K562 (cell line): ENCODE measurements around the gene MCFD2. TPM values are rescaled to one million over a fixed set of nuclear protein-coding genes. Genes with fewer than 3 reads are reported as not detected.

ENCODE experiments used
- ATAC-seq: fragments of 200-7000 bp; cut with Tn5 transposase; 3 replicates; pipeline ENCODE4 v1.9.1; 2020; ENCODE audit warnings: moderate library complexity
- BruUV-seq: library from RNA; stranded (reverse); fragments of 400-500 nt; replicated peaks from 2 replicates; lab custom pipeline; 2021; lab: Mats Ljungman, UMichigan
- CTCF ChIA-PET: fragments of 300-600 bp; formaldehyde crosslinking; extraction: SDS; loops from one replicate; lab custom pipeline; 2021; ENCODE audit warnings: low intra/inter-chr PET ratio; lab: Yijun Ruan, JAX
- POLR2A ChIA-PET: fragments of 300-600, 350-650 bp; sonication (Branson Sonifier 250); formaldehyde crosslinking; extraction: SDS; loops from one replicate; lab custom pipeline; 2021; ENCODE audit warnings: antibody characterized with exemption, inconsistent platforms; lab: Yijun Ruan, JAX
- DNase-seq, 4 experiments: peaks; one replicate each; pipeline versions ENCODE4 v3.0.0 to v3.0.0-alpha.2; 2011 to 2018; ENCODE audit warnings: low spot score in 3 of 4, mixed read lengths in 3 of 4; ENCODE audit errors: extremely low read depth in 1 of 4
- FAIRE-seq: peaks from 2 replicates; lab custom pipeline; 2011; peaks lifted over from hg19 to GRCh38; lab: Jason Lieb, UNC
- H2AFZ ChIP-seq: 2 replicates; pipeline ENCODE4 v1.6.0; 2011; ENCODE audit warnings: low read depth, low read length, control low read depth, inconsistent platforms
- H3K27ac ChIP-seq: fragments of 200-600 bp; 3 replicates; pipeline ENCODE4 v1.8.0; 2011; ENCODE audit warnings: low read depth, mild to moderate bottlenecking, control low read depth, inconsistent platforms, low read length, moderate library complexity, mixed read lengths; ENCODE audit errors: extremely low read depth
- H3K27me3 ChIP-seq, 2 experiments: fragments of 300-600 bp in 1 of 2; 2 replicates in 1 of 2; 3 replicates in 1 of 2; pipeline versions ENCODE4 v1.6.0 to v1.8.0; 2011; ENCODE audit warnings: inconsistent platforms in 2 of 2, low read length in 2 of 2, mild to moderate bottlenecking in 1 of 2, mixed read lengths in 1 of 2, moderate library complexity in 1 of 2; ENCODE audit not compliant: control insufficient read depth in 2 of 2, insufficient read depth in 2 of 2
- H3K36me3 ChIP-seq: fragments of 300-600 bp; 3 replicates; pipeline ENCODE4 v1.8.0; 2011; ENCODE audit warnings: mild to moderate bottlenecking, low read length, inconsistent platforms; ENCODE audit not compliant: control insufficient read depth, insufficient read depth
- H3K4me1 ChIP-seq, 2 experiments: fragments of 200-600 bp in 1 of 2; replicated peaks in 1 of 2; 2 replicates in 1 of 2; 3 replicates in 1 of 2; pipeline versions ENCODE4 v1.5.1 to v1.8.0; 2011; ENCODE audit warnings: inconsistent platforms in 2 of 2, low read length in 2 of 2, mild to moderate bottlenecking in 1 of 2, mixed read lengths in 1 of 2, moderate library complexity in 1 of 2; ENCODE audit not compliant: control insufficient read depth in 2 of 2, insufficient read depth in 2 of 2
- H3K4me2 ChIP-seq: 2 replicates; pipeline ENCODE4 v1.6.1; 2011; ENCODE audit warnings: low read length, control low read depth, inconsistent platforms, mixed read lengths; ENCODE audit not compliant: insufficient read depth
- H3K4me3 ChIP-seq: fragments of 200-600 bp; sonication (generic), shearing (Covaris generic); 2 replicates; pipeline ENCODE4 v1.5.1; 2016; ENCODE audit warnings: control low read depth, inconsistent platforms
- H3K79me2 ChIP-seq: fragments of 200-600 bp; 3 replicates; pipeline ENCODE4 v1.8.0; 2011; ENCODE audit warnings: low read length, inconsistent platforms; ENCODE audit not compliant: control insufficient read depth, insufficient read depth
- H3K9ac ChIP-seq, 2 experiments: 2 replicates each; pipeline versions ENCODE4 v1.6.0 to v1.6.1; 2011; ENCODE audit warnings: low read depth in 2 of 2, low read length in 2 of 2, control low read depth in 1 of 2, inconsistent platforms in 1 of 2, mild to moderate bottlenecking in 1 of 2, mixed read lengths in 1 of 2; ENCODE audit not compliant: insufficient read depth in 1 of 2
- H3K9me1 ChIP-seq: one replicate; pipeline ENCODE4 v1.6.0; 2011; ENCODE audit warnings: inconsistent platforms, mild to moderate bottlenecking, low read length, moderate library complexity; ENCODE audit not compliant: control insufficient read depth, insufficient read depth
- H3K9me3 ChIP-seq: replicated peaks from 2 replicates; pipeline ENCODE4 v1.5.1; 2011; ENCODE audit warnings: low read depth, low read length, inconsistent platforms; ENCODE audit not compliant: control insufficient read depth, insufficient read depth
- H4K20me1 ChIP-seq: replicated peaks from 2 replicates; pipeline ENCODE4 v1.6.1; 2011; ENCODE audit warnings: low read length, inconsistent platforms, mixed read lengths; ENCODE audit not compliant: control insufficient read depth, insufficient read depth
- CHD1 ChIP-seq: fragments of 200-600 bp; sonication (generic); IDR thresholded peaks from one replicate; pipeline ENCODE4 v1.6.1; 2012; ENCODE audit warnings: mild to moderate bottlenecking, moderate library complexity, low read length, inconsistent platforms
- EGR1 ChIP-seq: fragments of 450-650 bp; conservative IDR thresholded peaks from 2 replicates; pipeline ENCODE4 v1.6.1; 2017; ENCODE audit warnings: mild to moderate bottlenecking
- KHSRP ChIP-seq: fragments of 450-650 bp; IDR thresholded peaks from 2 replicates; pipeline ENCODE4 v1.6.1; 2017
- POU5F1 ChIP-seq: fragments of 150-350 bp; IDR thresholded peaks from 2 replicates; pipeline ENCODE4 v1.6.1; 2014; ENCODE audit warnings: borderline replicate concordance, low read length, low read depth, mild to moderate bottlenecking; ENCODE audit not compliant: partially characterized antibody
- ZNF140 ChIP-seq: fragments of 250-450 bp; sonication (Bioruptor Pico); IDR thresholded peaks from 2 replicates; pipeline ENCODE4 v1.8.0; 2021; ENCODE audit warnings: moderate library complexity, mild to moderate bottlenecking, inconsistent platforms
- WGBS: fragments of 100-300 bp; shearing (Covaris generic); methylation state at CpG from one replicate; pipeline ENCODE4 v1.1.6; 2016; ENCODE audit warnings: low coverage, mixed read lengths; ENCODE audit not compliant: insufficient coverage; ENCODE audit errors: missing lambda C conversion rate; 5-methylcytosine and 5-hydroxymethylcytosine counted together
- in situ Hi-C: fragments of 300-500 bp; cut with MboI; formaldehyde crosslinking; loops from 4 replicates; pipeline ENCODE4 v1.15.0; 2018; ENCODE audit warnings: inconsistent platforms, mixed read lengths
- intact Hi-C: fragments of 100-400 bp; cut with micrococcal nuclease; formaldehyde crosslinking; loops from 2 replicates; pipeline ENCODE4 v1.14.2; 2022
- polyA plus RNA-seq, 8 experiments: library from polyadenylated mRNA; depleted of rRNA in 4 of 8; stranded (reverse) in 5 of 8; unstranded in 3 of 8; fragments of >200 nt; fragmentation: Nextera tagmentation in 2 of 8; fragmentation: Illumina TruSeq in 1 of 8; extraction: Ambion mirVana in 2 of 8; extraction: Trizol in 1 of 8; gene quantifications; 2 replicates each; pipeline versions ENCODE4 v1.2.1 to v1.2.3, GENCODE V29; 2011 to 2014; ENCODE audit warnings: inconsistent platforms in 1 of 8, missing spikeins in 1 of 8
- total RNA-seq, 7 experiments: library from RNA; depleted of rRNA in 6 of 7; stranded (reverse); fragments of >200 nt in 6 of 7; fragmentation: Illumina TruSeq in 2 of 7; extraction: Trizol in 2 of 7; gene quantifications; 2 replicates each; pipeline versions ENCODE4 v1.2.1 to v1.2.3, GENCODE V29; 2011 to 2021; ENCODE audit warnings: low replicate concordance in 1 of 7
- TF ChIP-seq, protein P1 (sequence below): fragments of 250-450 bp; sonication (Bioruptor Pico); IDR thresholded peaks from 2 replicates; pipeline ENCODE4 v1.5.0; 2022; ENCODE audit warnings: mild to moderate bottlenecking

The MCFD2 gene
- total and polyA plus RNA-seq, 9 of the 15 experiments (the other 6 are each of a cell fraction or from before 2014, with no cell fraction given): 78.6 to 237 (median 123) TPM

DNA sequence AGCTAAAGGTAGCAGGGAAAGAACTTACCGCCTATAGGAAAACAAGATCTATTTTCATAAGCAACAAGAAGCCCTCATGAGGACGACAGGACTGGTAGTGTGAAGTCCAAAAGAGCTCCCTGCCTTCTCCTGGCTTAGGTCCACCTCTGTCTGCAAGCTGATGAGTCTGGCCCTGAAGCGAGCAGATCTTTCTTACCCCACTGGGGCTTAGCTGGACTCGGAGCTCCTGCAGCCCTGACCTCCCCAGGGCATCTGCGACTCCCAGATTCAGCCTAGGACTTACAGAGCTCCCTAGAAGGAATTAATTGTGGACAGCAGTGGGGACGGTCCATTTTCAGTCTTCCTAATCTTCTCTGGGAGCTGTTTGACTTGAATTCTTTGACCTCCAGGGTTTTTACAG, 53.7 kb downstream of the MCFD2 start (continued):
- TF ChIP-seq POU5F1 (no peak), ZNF140 (CRISPR knock-in tag) (no peak), KHSRP (no peak), EGR1 (no peak), CHD1 (no peak)

DNA sequence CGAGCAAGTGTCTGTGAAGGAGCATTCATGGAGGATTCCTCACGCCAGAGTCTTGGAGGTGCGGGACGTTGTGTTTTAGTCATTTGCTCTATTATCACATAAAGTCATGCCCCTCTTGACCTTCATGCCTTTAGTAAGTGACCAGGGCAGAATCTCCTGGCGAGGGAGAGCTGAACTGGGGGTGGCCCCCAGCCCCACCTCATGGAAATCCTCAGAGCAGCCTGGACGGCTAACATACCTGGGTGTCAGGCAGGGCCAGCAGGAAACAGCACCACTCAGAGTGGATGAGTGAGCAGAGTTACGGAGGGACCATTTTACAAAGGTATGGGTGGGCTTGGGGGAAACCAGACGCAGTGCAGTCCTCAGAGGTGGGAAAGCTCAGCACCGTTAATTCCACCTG, 56.1 kb downstream of the MCFD2 start:
- no TSS peak for BruUV-seq
- Histone ChIP-seq H3K4me3 (no peak overlapping the region), H3K27ac (no peak overlapping the region), H3K9me1 (no peaks in the 10 kb centered on the region), H3K36me3 (no peaks in the 10 kb centered on the region), H3K27me3 (peaks cover 0 to 7% of the 10 kb centered on the region in 2 experiments; a peak in 1 of 5 replicates), H3K4me1 (peaks cover 3 to 11% of the 10 kb centered on the region in 2 experiments; a peak in 3 of 5 replicates), H4K20me1 (no peaks in the 10 kb centered on the region), H2AFZ (no peak overlapping the region), H3K9me3 (peaks cover 2% of the 10 kb centered on the region; the same call in 1 of the 2 replicates), H3K79me2 (no peaks in the 10 kb centered on the region), H3K4me2 (no peak overlapping the region), H3K9ac (no peak overlapping the region)
- TF ChIP-seq, protein P1, sequence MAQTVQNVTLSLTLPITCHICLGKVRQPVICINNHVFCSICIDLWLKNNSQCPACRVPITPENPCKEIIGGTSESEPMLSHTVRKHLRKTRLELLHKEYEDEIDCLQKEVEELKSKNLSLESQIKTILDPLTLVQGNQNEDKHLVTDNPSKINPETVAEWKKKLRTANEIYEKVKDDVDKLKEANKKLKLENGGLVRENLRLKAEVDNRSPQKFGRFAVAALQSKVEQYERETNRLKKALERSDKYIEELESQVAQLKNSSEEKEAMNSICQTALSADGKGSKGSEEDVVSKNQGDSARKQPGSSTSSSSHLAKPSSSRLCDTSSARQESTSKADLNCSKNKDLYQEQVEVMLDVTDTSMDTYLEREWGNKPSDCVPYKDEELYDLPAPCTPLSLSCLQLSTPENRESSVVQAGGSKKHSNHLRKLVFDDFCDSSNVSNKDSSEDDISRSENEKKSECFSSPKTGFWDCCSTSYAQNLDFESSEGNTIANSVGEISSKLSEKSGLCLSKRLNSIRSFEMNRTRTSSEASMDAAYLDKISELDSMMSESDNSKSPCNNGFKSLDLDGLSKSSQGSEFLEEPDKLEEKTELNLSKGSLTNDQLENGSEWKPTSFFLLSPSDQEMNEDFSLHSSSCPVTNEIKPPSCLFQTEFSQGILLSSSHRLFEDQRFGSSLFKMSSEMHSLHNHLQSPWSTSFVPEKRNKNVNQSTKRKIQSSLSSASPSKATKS (CRISPR knock-in tag): no peak
- ChIA-PET CTCF (no interaction called here), POLR2A (interaction anchor here (1.0 to 2.3 kb wide), 3 partner anchors 11 to 78 kb away, joined by 3 to 7 read pairs (median 4); no protein-coding TSS in a partner anchor)
- no peak for DNase-seq
- ATAC-seq: no peak
- no peak for FAIRE-seq
- in situ Hi-C loops: no loop called here
- intact Hi-C loops: no loop called here
- 50% methylated on average over 9 of the region's 9 CpGs for whole genome bisulfite sequencing
